Prostate gland (tissue), 2 donors: ENCODE measurements around the gene A2M.

Experiments used
- POLR2A ChIP-seq: fragments of 450-650 bp; IDR thresholded peaks from one replicate; pipeline ENCODE4 v1.6.1; 2016; ENCODE audit warnings: antibody characterized with exemption, mild to moderate bottlenecking
- POLR2AphosphoS5 ChIP-seq: sonication (generic); formaldehyde crosslinking; IDR thresholded peaks from one replicate; pipeline ENCODE4 v1.6.1; 2017; ENCODE audit warnings: antibody characterized with exemption
- TF ChIP-seq, protein P1 (sequence below), 4 experiments: fragments of 200-600 bp in 2 of 4; fragments of 450-650 bp in 2 of 4; sonication (generic) in 2 of 4; IDR thresholded peaks; 1 replicate in 3 of 4; 2 replicates in 1 of 4; pipeline ENCODE4 v1.5.1; 2016 to 2019; ENCODE audit warnings: antibody characterized with exemption in 4 of 4, mild to moderate bottlenecking in 2 of 4, moderate library complexity in 2 of 4

- TF ChIP-seq, protein P1, sequence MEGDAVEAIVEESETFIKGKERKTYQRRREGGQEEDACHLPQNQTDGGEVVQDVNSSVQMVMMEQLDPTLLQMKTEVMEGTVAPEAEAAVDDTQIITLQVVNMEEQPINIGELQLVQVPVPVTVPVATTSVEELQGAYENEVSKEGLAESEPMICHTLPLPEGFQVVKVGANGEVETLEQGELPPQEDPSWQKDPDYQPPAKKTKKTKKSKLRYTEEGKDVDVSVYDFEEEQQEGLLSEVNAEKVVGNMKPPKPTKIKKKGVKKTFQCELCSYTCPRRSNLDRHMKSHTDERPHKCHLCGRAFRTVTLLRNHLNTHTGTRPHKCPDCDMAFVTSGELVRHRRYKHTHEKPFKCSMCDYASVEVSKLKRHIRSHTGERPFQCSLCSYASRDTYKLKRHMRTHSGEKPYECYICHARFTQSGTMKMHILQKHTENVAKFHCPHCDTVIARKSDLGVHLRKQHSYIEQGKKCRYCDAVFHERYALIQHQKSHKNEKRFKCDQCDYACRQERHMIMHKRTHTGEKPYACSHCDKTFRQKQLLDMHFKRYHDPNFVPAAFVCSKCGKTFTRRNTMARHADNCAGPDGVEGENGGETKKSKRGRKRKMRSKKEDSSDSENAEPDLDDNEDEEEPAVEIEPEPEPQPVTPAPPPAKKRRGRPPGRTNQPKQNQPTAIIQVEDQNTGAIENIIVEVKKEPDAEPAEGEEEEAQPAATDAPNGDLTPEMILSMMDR (IDR thresholded peaks at IDR 0.05), result no peak
- TF ChIP-seq POLR2A, result no peak
- no peak for TF ChIP-seq POLR2AphosphoS5
These were observed 31.9 kb downstream of the A2M start for GRCh38 chr12:9083793-9084192.
